ENCODE measurements around the gene CCDC63. TPM values are rescaled to one million over a fixed set of nuclear protein-coding genes. Genes with fewer than 3 reads are reported as not detected.
A peak's percentile ranks its signal among the peaks of the same experiment; 100 is the strongest.

Gene CCDC63
- total and polyA plus RNA-seq, 2 of the 13 experiments (the other 11 are each of a cell fraction or from before 2014, with no cell fraction given): not detected

- H3K79me2 ChIP-seq (ENCODE audit: insufficient read depth, low read length): no peaks in the 10 kb centered on the region
- in situ Hi-C loops (cut with HindIII; ENCODE audit: extremely low pct_ligation_motif_present, low pct_unique_long_range_greater_than_20kb) (no loop called here), intact Hi-C loops (cut with micrococcal nuclease; ENCODE audit: unreplicated experiment) (no loop called here)
- H3K9ac ChIP-seq (ENCODE audit: insufficient read depth, low read depth, low read length): no peak overlapping the region
- CTCF ChIA-PET (ENCODE audit: low intra/inter-chr PET ratio, low total read pairs): no interaction called here
- FAIRE-seq: no peak
- peaks cover 1 to 50% of the 10 kb centered on the region in 2 experiments; a peak in 4 of 5 replicates for H3K27me3 ChIP-seq (ENCODE audit: control insufficient read depth in 1 of 2, insufficient read depth in 2 of 2, low read length in 2 of 2)
- no peak overlapping the region for H3K4me2 ChIP-seq (ENCODE audit: low read depth, low read length)
- no peaks in the 10 kb centered on the region for H3K4me1 ChIP-seq (ENCODE audit: insufficient read depth, low read length)
- no peaks in the 10 kb centered on the region for H3K36me3 ChIP-seq (replicated peaks in 1 of 2; ENCODE audit: control insufficient read depth in 1 of 2, insufficient read depth in 2 of 2, low read length in 2 of 2)
- no peak overlapping the region for H3K27ac ChIP-seq (ENCODE audit: extremely low read length, insufficient read depth, low read length)
- no peak overlapping the region for H2AFZ ChIP-seq (ENCODE audit: low read length)
- H3K9me3 ChIP-seq (ENCODE audit: low read length): no peaks in the 10 kb centered on the region
- no peak for ATAC-seq
- no peak for DNase-seq (ENCODE audit: low spot score)
- TF ChIP-seq NCOA1 (CRISPR knock-in tag; IDR thresholded peaks at IDR 0.05) (no peak), MNT (IDR thresholded peaks at IDR 0.05) (peak; percentile 66; the same call in 1 of the 2 replicates)
- H3K4me3 ChIP-seq (replicated peaks in 1 of 3; ENCODE audit: insufficient read depth in 1 of 3, low read depth in 2 of 3, low read length in 3 of 3): no peak overlapping the region
- BruUV-seq (replicated peaks): no TSS peak
- 0% methylated on average over 2 of the region's 9 CpGs for WGBS (ENCODE audit: low lambda C conversion rate)
- H4K20me1 ChIP-seq (ENCODE audit: insufficient read depth, low read length): no peaks in the 10 kb centered on the region
- POLR2A ChIA-PET: no interaction called here
Measured at GRCh38 chr12:110923692-110924334, 77.0 kb downstream of the CCDC63 start.

- Histone ChIP-seq H3K27me3 (ENCODE audit: control insufficient read depth in 1 of 2, insufficient read depth in 2 of 2, low read length in 2 of 2) (peaks cover 1 to 25% of the 10 kb centered on the region in 2 experiments; a peak in 4 of 5 replicates), H3K79me2 (ENCODE audit: insufficient read depth, low read length) (no peaks in the 10 kb centered on the region), H2AFZ (ENCODE audit: low read length) (no peak overlapping the region), H3K4me2 (ENCODE audit: low read depth, low read length) (no peak overlapping the region), H3K9ac (ENCODE audit: insufficient read depth, low read depth, low read length) (no peak overlapping the region), H3K4me1 (ENCODE audit: insufficient read depth, low read length) (no peaks in the 10 kb centered on the region), H4K20me1 (ENCODE audit: insufficient read depth, low read length) (no peaks in the 10 kb centered on the region), H3K36me3 (replicated peaks in 1 of 2; ENCODE audit: control insufficient read depth in 1 of 2, insufficient read depth in 2 of 2, low read length in 2 of 2) (no peaks in the 10 kb centered on the region), H3K9me3 (ENCODE audit: low read length) (no peaks in the 10 kb centered on the region), H3K4me3 (replicated peaks in 1 of 3; ENCODE audit: insufficient read depth in 1 of 3, low read depth in 2 of 3, low read length in 3 of 3) (no peak overlapping the region), H3K27ac (ENCODE audit: extremely low read length, insufficient read depth, low read length) (no peak overlapping the region)
- intact Hi-C loops (cut with micrococcal nuclease; ENCODE audit: unreplicated experiment) (no loop called here), in situ Hi-C loops (cut with HindIII; ENCODE audit: extremely low pct_ligation_motif_present, low pct_unique_long_range_greater_than_20kb) (no loop called here)
- BruUV-seq (replicated peaks): no TSS peak
- ChIA-PET POLR2A (no interaction called here), CTCF (ENCODE audit: low intra/inter-chr PET ratio, low total read pairs) (no interaction called here)
- no peak for ATAC-seq
- TF ChIP-seq ATF7 (IDR thresholded peaks at IDR 0.05) (peak; percentile 92), ATF7 (CRISPR knock-in tag; IDR thresholded peaks at IDR 0.05) (no peak), MIER2 (CRISPR knock-in tag; IDR thresholded peaks at IDR 0.05) (no peak), SNAPC2 (CRISPR knock-in tag; IDR thresholded peaks at IDR 0.05) (no peak)
- WGBS (ENCODE audit: low lambda C conversion rate): 3% methylated on average over 6 of the region's 6 CpGs
- no peak for FAIRE-seq
- no peak for DNase-seq (ENCODE audit: low spot score)
Measured at GRCh38 chr12:110927546-110927945, 80.8 kb downstream of the CCDC63 start.

Data from HepG2 (cell line).